Measurements from ENCODE around the gene C20orf96. TPM values are rescaled to one million over a fixed set of nuclear protein-coding genes. Genes with fewer than 3 reads are reported as not detected.

The C20orf96 gene
- total and polyA plus RNA-seq, 2 of the 4 experiments (the other 2 are of a cell fraction): 2.0 to 9.8 TPM

DNA sequence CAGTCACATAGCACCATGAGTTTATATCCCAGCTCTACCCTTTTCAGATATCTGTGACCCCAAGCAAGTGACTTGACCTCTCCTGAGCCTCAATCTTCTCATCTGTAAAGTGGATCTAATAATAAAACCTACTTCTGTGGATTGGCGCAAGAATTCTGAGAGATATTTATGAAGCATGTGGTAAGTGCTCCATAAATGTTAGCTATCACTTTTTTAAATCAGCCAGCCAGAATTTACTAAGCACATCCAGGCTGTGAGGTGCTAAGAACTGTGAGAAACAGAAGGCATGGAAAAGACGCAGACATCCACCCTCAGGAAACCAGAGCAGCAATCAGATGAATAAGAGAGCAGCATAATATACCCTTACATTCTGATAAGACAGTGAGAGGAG is 862 bp downstream of the C20orf96 start:
- dilution Hi-C loops (cut with HindIII; ENCODE audit: low sequenced_read_pairs, unreplicated experiment): no loop called here

More for the DNA sequence above, 862 bp downstream of the C20orf96 start:
- peaks cover 7% of the 10 kb centered on the region for H3K4me1 ChIP-seq (ENCODE audit: control insufficient read depth, insufficient read depth, low read length)
- H4K20me1 ChIP-seq (ENCODE audit: insufficient read depth, low read length): no peaks in the 10 kb centered on the region
- peak overlapping the region; percentile 66; the same call in 1 of the 3 replicates for H2BK15ac ChIP-seq (ENCODE audit: low read depth, low read length)
- H3K4ac ChIP-seq (ENCODE audit: low read depth, low read length): peak overlapping the region; percentile 92
- H3K14ac ChIP-seq (replicated peaks; ENCODE audit: low read depth, low read length): peak overlapping the region; percentile 92
- H3K79me1 ChIP-seq (ENCODE audit: low read depth in 1 of 2, low read length in 2 of 2): peaks cover 11 to 23% of the 10 kb centered on the region in 2 experiments; a peak in 3 of 4 replicates
- peaks cover 9% of the 10 kb centered on the region for H3K9me1 ChIP-seq (ENCODE audit: insufficient read depth, low read length)
- no peak overlapping the region for H2BK20ac ChIP-seq (ENCODE audit: low read depth, low read length)
- H2AK5ac ChIP-seq (ENCODE audit: low read depth, low read length): peak overlapping the region; percentile 1; the same call in 1 of the 2 replicates
- H2BK5ac ChIP-seq (ENCODE audit: low read depth, low read length, poor library complexity, severe bottlenecking): peak overlapping the region; percentile 68
- H3K27me3 ChIP-seq (ENCODE audit: control insufficient read depth, insufficient read depth, low read length): no peaks in the 10 kb centered on the region
- peak overlapping the region; percentile 79; the same call in 1 of the 2 replicates for H2BK120ac ChIP-seq (ENCODE audit: low read depth, low read length)
- peak overlapping the region; percentile 87 for H3K4me3 ChIP-seq (ENCODE audit: insufficient read depth, low read depth, low read length)
- peak overlapping the region; percentile 85 to 88; a peak in 2 of 4 replicates for H4K8ac ChIP-seq (ENCODE audit: low read depth in 2 of 2, low read length in 2 of 2)
- no peaks in the 10 kb centered on the region for H3K36me3 ChIP-seq (ENCODE audit: control insufficient read depth, insufficient read depth, low read length)
- ChIA-PET POLR2A (ENCODE audit: unreplicated experiment) (no interaction called here), CTCF (no interaction called here)
- peak overlapping the region; percentile 92; the same call in 1 of the 2 replicates for H3K56ac ChIP-seq (ENCODE audit: extremely low read depth, insufficient read depth, low read length)
- intact Hi-C loops (cut with micrococcal nuclease) (no loop called here), in situ Hi-C loops (cut with MboI; ENCODE audit: low sequenced_read_pairs) (no loop called here)
- no peak for TF ChIP-seq BHLHE40 (IDR thresholded peaks at IDR 0.05; ENCODE audit: low read depth, low read length)
- peak overlapping the region; percentile 89 for H3K4me2 ChIP-seq (ENCODE audit: low read depth, low read length)
- H2AFZ ChIP-seq (replicated peaks; ENCODE audit: low read length, poor library complexity): peak overlapping the region; percentile 96
- peak overlapping the region; percentile 82 for H3K27ac ChIP-seq (ENCODE audit: insufficient read depth, low read length)
- H4K91ac ChIP-seq (ENCODE audit: insufficient read depth, low read depth, low read length): peak overlapping the region; percentile 69
- no peak for DNase-seq
- no peaks in the 10 kb centered on the region for H3K9me3 ChIP-seq (ENCODE audit: control insufficient read depth, insufficient read depth, low read length)
- H3K18ac ChIP-seq (ENCODE audit: low read depth, low read length): peak overlapping the region; percentile 43
- H2AK9ac ChIP-seq (replicated peaks; ENCODE audit: low read depth, low read length, poor library complexity): peak overlapping the region; percentile 88
- peak overlapping the region; percentile 66; the same call in 1 of the 2 replicates for H4K5ac ChIP-seq (ENCODE audit: low read depth, low read length)
- ATAC-seq (ENCODE audit: low read depth): no peak
- H3K9ac ChIP-seq (ENCODE audit: low read depth, low read length): peak overlapping the region; percentile 88
- no TSS peak for BruUV-seq (replicated peaks)
- H3K23ac ChIP-seq (ENCODE audit: low read depth, low read length): peak overlapping the region; percentile 76; the same call in 1 of the 2 replicates
- WGBS, 2 experiments (ENCODE audit: extremely low coverage in 2 of 2, insufficient read length in 1 of 2): no CpG with 5 or more reads among the region's 2 CpGs
